Eye (tissue), 1 donor: ENCODE measurements around the gene MYH7.
"Not testable (repeated sequence)": the region's sequence is repeated elsewhere in the genome, so short reads cannot be mapped to it uniquely, and the experiment has no call there.

ENCODE experiments used
- DNase-seq: peaks from one replicate; pipeline ENCODE4 v3.0.0-alpha.2; 2015

The MYH7 gene

DNA sequence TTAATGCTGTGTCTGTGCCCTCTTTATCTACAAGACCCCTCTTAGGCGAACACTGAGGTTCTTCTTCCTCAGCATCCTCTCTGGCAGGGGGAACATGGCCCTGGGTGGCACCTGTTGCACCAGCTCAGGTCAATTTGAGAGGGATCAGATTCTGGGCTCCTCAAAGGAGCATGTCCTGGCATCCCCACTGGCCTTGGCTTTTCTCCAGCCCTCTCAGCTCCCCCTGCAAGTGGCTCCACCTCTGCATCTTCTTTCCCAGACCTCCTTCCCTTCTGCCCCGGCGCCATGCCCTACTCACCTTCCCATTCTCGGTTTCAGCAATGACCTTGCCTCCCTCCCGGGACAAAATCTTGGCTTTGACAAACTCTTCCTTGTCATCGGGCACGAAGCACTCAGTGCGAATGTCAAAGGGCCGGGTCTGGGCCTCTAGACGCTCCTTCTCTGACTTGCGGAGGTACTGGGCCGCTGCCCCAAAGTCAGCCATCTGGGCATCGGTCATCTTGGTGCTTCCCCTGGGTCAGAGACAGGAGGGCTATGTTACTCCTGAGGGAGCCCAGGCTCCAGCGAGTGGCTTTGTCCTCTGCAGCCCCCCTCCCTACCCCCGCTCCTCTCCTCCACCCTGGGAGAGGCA lies 28.6 kb downstream of the MYH7 start:
- no peak for DNase-seq

DNA sequence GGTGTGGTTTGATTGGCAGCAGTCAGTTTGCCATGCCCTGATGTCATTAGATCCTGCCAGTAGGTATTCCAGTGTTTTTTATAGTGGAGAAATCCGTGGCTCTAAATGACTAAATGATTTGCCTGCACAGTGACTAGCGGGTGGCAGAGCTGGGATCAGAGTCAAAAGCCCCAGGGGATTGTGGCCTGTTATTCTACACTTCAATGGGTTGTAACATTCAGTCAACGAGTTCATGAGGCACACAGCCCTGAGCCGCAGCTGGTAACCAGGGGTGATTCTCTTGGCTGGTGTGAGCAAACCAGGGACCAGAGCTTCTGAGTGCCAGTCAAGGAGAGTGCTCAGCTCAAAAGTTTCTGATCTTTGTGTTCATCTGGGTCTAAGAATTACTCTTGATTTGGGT lies 29.2 kb downstream of the MYH7 start:
- DNase-seq = peak; percentile 72

DNA sequence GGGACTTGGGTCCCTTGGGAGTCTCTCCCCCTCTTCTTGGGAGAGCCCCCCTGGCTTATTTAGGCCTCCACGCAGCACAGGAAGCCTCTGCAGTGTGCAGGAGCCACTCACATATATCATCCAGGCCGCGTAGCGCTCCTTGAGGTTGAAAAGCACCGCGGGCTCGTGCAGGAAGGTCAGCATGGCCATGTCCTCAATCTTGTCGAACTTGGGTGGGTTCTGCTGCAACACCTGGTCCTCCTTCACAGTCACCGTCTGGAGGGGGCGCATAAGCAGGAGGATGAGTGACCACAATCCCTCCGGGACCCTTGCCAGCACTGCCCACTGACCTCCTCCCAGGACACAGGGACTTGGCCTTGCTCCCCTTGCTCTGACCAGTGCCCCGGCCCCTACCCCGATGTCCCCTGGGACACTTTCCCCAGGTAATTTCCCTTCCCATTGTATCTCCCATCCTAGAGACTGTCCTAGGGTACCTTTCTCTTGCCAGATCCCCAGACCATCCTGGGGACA lies 29.9 kb downstream of the MYH7 start:
- no peak for DNase-seq

DNA sequence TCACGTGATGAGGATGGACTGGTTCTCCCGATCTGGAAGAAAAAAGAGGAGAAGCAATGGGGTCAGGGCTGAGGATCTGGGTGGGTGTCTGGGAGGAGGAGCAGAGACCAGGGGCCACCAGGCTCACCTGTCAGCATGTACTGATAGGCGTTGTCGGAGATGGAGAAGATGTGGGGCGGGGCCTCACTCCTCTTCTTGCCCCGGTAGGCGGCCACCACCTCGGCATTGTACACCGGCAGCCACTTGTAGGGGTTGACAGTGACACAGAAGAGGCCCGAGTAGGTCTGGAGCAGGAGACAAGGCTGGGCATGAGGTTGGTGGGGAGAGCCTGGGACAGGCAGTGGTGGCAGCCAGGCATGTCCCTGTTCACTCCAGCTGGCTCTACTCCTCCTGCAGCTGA lies 30.4 kb downstream of the MYH7 start:
- no peak for DNase-seq

DNA sequence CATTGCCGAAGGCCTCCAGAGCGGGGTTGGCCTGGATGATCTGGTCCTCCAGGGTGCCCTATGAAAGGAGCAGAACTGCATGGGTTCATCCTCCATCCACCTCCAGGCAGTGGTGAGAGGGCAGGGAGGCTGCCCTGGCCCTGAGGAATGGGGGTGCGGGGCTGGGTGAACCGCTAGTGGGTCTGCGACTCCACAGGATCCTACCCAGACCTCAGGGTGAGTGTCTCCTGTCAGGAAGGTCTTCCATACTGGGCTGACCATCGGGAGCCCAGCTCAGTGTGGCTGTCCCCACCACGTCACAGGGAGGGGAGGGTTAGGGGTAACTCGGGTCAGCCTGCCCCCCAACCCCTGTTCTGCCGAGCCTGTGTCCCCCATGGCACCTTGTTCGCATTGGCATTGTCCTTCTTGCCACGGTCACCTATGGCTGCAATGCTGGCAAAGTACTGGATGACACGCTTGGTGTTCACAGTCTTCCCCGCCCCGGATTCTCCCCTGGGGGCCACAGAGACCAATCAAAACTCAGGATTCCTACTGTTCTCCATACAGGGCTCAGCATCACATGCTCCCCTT lies 31.0 kb downstream of the MYH7 start:
- no peak for DNase-seq

DNA sequence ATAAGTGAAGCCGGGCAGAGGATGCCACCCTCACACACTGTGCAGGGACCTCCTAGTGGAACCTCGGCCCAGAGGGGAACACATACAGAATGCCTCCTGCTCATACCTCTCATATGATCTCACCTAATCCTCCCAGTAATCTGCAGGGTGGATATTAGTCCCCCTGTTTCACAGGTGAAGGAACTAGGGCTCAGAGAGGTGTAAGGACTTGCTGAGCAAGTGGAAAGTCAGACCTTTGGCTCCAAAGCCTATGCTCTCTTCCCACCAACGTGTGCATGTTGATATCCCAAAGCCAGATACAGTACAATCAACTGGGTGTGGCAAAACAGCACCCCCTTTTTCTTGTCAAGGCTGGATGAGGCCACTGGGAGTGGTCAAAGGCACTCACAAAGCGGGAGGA lies 31.6 kb downstream of the MYH7 start:
- DNase-seq = no peak

DNA sequence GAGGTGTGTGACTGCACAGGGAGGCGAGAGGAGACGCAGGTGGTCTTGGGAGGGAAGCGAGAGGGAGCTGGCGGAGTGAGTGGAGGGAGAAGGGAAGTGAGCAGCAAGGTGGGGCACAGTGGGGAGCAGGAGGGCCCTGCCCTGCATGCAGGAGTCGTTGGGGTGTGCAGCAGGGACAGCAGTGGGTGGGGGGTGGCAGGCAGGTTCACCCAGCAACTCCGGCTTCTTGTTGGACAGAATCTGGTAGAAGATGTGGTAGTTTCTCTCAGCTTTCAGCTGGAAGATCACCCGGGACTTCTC lies 32.4 kb downstream of the MYH7 start:
- DNase-seq = no peak

DNA sequence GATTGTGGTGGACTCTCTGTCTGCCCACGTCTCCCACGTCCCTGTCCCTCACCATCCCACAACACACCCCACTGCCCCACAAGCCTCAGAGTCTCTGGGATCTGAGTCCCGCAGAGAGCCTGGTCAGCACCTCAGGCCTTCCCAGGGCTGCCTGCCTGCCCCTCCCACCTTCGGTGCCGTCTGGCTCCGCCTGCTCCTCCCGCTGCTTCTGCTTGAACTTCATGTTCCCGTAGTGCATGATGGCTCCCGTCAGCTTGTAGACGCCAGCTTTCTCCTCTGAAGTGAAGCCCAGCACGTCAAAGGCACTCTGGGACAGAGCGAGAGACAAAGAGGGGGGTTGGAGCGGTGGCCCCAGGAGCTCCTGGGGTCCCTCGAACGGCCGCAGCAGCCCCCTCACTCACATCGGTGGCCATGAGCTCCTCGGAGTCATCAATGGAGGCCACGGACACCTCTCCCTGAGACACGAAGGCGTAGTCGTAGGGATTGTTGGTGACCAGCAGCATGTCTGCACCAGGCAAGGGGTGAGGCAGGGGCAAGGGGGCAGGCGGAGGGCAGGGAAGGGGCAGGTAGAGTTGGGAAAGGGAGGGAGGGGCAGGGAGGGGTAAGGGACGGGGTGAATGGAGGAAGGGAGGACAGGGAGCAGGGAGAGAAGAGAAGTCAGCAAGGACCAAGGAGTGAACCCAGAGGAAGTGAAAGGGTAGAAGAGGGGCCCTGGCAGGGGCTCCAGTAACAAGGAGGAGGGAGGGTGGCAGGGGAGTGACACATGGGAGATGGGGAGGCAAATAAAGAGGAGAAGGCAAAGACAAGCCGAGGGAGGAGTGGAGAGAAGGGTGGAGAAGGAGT lies 32.9 kb downstream of the MYH7 start:
- DNase-seq = no peak

DNA sequence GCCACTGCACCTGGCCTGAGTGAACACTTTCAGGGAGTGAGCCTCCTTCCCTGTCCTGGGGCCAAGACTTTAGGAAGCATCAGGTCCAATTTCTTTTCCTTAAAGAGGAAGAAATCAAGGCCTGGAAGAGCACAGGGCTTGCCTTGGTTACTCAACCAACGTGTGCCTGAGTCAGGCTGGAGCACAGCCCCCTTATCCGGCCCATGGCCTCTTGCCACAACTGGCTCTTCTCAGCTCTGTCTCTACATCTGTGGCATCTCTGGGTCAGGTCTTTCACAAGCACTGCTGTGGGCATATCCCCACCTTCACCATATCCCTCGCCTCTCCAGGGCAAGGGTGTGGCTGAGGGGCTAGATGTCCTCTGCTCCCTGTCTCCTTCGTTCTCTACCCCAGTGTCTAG lies 34.2 kb downstream of the MYH7 start:
- DNase-seq = no peak

DNA sequence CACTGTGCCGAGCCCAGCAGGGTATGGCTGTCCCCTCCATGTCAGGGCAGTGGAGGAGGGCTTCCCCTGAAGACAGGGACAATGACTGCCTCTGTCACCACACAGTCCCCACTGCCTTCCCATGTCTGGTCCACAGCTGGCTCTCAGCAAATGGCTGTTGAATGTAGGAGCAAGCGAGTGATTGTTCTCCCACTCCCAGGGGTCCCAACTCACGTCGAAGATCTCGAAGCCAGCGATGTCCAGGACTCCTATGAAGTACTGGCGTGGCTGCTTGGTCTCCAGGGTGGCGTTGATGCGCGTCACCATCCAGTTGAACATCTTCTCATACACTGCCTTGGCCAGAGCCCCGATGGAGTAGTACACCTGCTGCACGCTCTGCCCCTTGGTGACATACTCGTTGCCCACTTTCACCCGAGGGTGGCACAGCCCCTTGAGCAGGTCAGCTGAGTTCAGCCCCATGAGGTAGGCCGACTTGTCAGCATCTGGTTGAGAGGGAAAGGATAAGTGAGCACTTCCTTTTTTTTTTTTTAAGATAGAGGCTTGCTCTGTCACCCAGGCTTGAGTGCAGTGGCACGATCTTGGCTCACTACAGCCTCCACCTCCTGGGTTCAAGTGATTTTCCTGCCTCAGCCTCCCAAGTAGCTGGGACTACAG lies 34.8 kb downstream of the MYH7 start:
- DNase-seq = not testable (repeated sequence)

DNA sequence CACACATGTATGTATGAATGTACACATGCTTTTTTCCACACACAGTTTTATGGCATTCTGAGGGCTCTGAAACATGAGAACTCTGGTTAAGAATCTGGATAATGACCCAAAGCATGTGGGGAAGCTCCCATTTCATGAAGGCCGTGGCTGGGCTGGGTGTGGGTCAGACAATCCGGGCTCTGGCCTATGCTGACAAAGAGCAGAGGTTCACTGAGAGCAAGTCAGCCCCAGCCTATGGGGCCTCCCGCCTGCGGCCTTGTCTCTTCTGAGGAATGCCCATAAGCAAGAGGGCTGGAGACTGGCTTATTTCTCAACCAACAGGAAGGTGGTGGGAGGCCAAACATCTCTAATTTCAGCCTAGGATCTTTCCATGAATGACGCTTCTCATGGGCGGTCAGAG lies 35.9 kb downstream of the MYH7 start:
- no peak for DNase-seq

DNA sequence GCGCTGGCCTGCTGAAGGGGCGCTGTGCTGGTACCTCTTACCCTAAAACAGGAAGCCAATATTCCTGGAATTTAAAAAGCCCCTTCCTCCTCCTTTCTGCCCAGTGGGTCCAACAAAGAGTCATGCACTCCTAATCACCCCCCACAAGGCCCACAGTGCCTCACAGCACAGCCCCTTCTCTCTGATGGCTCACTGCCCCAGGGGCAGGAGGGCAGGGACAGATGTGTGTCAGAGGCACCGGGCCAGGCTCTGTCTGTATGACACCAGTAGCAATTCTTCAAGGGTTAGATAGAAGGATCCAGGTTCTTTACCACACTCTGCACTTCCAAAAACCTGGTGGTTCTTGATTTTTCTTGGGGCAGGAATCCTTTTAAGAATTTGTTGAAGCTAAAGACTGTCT lies 36.3 kb downstream of the MYH7 start:
- no peak for DNase-seq

DNA sequence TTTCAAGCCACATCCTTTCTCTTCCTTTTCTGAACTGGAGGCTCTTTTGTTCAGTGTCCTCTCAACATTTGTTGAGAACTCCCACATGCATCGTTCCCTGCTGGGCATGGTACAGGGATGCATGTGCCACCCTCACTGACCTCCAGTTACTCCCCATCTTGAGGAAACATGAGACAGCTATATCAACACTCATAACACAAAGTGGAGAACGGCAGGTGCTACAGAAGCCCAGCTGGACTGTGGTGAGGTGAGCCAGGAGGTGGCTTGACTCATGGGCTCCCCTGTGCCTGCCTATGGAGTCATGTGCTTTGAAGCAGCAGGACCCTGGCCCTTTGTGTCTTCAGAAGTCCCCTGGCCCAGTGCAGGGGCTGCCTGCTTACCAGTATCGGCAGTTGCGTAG lies 37.1 kb downstream of the MYH7 start:
- no peak for DNase-seq

DNA sequence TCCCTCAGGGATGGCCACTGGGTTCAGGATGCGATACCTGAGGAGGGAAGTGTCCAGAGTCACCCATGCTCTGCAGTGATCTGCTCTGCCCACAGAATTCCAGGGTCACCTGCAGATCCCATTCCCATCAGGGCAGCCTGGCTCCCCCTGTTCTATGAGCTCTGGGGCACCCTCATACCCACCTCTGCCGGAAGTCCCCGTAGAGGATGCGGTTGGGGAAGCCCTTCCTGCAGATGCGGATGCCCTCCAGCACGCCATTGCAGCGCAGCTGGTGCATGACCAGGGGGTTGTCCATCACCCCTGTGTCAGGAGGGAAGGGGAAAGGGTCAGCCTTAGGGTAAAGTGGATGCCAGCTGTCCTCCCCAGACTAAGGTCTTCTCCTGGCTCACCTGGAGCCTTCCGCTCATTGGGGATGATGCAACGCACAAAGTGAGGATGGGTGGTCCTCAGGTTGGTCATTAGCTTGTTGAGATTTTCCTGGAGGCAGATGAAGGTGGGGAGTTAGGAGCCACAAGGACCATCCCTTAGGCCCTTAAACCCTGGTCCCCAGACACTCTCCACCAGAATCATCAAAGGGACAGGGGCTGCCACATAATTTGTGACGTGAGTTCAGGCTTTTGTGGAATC lies 38.6 kb downstream of the MYH7 start:
- no peak for DNase-seq

DNA sequence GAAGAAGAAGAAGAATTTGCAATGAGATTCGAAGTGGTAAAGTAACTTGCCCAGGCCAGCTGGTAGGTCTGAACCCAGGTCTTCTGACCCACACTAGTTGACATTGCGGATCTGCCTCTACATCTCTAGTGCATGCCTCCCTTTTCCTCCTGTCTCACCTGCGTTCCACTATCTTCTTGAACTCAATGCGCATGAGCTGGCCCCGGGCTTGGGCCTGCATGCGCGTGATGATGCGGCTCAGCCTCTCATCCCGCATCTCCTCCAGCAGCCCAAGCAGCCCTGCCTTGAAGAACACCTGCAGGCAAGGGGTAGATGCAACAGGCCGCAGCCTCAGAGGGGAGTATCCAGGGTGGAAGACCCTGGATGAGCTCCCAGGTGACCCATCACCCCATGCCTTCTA lies 39.3 kb downstream of the MYH7 start:
- no peak for DNase-seq

DNA sequence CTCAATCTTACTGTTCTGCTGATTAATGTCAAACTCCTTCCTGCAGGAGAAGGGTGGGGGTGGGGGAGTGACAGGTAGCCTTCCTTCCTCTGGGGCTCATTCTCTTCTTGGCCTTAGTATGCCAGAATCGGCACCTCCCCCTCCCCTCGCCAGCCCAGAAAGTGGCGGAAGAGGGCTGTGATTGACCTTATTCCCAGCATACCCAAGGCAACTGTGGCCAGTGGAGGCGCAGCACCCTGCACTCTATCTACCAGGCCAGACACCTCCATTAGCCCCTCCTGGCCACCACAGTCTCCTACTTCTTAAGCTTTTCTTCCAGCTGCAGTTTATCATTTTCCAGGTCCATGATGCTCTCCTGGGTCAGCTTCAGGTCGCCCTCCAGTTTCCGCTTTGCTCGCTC lies 42.8 kb downstream of the MYH7 start:
- no peak for DNase-seq

DNA sequence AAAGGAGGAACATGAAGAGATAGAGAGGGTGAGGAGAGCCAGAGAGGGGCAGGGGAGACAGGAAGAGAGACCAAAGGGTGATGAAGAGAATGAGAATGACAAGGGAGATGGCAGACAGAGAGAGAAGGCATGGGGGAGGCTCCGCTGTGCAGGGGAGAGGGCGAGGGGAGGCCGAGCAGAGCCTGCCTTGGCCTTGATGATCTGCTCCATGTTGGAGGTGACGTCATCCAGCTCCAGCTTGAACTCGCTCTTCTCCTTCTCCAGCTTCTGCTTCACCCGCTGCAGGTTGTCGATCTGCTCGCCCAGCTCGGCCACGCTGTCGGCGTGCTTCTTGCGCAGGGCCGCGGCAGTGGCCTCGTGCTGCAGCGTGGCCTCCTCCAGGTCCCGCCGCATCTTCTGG lies 45.6 kb downstream of the MYH7 start:
- DNase-seq = not testable (repeated sequence)

DNA sequence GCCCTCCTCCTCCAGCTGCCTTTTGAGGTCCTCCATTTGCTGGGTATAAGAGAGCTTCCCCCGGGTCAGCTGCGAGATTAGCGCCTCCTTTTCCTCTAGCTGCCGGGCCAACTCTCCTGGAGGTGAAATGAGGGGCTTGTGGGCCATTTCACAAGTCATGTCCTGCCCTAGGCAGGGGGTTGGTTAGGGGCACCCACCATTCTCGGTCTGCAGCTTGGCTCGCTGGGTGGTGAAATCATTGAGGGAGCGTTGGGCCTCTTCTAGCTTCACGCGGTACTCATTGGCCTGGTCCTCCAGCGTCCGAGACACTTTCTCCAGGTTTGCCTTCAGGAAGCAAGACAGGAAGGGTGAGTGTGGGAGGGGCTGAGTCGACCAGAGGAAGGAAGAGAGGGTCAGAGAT lies 46.1 kb downstream of the MYH7 start:
- no peak for DNase-seq

DNA sequence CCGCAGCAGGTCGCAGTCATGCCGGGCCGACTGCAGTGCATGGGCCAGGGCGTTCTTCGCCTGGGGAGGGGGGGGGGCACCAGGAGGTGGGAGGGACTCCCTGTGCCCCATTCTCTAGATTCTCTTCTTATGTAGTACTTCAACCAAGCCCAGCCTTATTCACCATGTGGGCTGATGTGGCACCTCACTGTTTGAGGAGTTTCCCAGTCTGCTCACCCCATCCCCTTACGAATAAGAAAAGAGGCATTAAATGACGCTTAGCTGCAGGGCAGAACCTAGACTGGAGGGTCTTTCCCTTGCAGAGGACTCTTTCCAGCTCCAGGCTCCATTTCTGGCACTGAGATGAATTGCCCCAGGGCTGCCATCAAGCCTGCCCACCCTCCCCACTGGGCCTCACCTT lies 46.5 kb downstream of the MYH7 start:
- no peak for DNase-seq

DNA sequence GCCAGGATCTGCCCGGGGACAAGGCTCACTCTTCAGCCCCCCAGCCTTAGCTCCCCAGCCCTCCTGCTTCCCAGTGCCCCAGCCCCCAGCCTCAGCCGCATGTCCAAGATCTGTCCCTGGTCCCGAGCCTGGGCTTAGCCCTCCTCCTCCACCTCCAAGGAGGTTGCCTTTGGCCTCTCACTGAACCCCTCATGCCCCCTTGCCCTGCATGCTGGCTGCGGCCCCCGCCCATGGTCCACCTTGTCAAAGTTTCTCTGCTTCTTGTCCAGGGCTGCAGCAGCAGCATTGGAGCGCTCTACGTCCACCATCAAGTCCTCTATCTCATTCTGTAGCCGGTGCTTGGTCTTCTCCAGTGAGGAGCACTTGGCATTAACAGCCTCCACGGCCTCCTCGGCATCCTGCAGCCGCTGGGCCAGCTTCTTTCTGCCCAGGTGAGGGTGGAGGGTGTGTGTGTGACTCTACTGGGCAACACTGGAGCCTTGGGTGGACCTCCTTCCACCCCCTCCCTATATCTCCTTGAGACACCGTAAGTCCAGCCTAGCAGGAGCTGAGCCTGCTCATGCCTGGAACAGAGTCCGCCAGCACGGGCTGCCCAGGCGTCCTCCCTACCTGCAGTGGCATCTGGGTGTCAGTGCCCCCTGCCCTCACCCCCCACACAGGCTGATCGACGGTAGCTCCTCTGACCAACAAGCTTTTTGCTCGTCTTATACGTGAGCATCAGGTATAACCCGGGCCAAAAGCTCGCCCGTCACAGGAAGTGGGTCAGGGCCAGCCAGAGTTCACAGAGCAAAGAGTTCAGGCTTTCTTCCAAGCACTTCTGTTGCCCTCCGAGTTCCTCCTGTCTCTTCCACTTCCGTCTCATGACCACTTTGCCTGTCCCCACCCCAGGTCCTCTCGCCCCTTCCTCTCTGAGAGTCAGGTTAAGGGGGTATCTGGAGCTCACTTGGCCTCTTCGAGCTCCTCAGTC lies 47.3 kb downstream of the MYH7 start:
- DNase-seq = no peak

DNA sequence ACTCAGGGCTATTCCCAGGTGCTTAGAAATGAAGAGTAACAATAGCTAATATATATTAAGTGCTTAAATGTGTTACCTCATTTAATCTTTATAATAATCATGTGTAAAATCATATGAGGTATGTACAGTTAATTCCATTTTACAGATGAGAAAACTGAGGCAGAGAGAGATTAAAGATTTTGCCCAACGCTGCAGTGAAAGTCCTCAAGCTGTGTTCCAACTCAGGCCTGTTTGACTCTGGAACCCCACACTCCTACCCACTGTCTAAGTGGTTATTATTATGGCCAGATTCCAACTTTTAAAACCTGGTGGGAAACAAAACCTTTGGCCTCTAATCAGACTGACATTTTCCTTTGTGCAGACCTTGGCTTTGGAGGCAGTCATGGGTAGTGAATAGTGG lies 48.5 kb downstream of the MYH7 start:
- no peak for DNase-seq

DNA sequence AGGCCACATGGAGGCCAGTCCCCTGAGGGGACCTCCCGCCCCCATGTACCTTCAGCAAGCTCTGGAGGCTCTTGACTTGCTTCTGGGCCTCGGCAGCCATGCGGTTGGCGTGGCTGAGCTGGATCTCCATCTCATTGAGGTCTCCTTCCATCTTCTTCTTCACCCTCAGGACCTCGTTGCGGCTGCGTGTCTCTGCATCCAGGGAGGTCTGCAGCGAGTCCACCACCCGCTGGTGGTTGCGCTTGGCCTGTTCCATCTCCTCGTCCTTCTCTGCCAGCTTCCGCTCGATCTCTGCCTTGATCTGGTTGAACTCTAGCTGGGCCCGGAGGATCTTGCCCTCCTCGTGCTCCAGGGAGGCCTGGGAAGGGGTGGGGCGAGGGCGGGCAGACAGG lies 49.2 kb downstream of the MYH7 start:
- DNase-seq = not testable (repeated sequence)
